ENCODE measurements around the gene PLOD2. TPM values are rescaled to one million over a fixed set of nuclear protein-coding genes. Genes with fewer than 3 reads are reported as not detected.

The PLOD2 gene
- 29.3 TPM for polyA plus RNA-seq (2013, experiment 1 of 2)
- polyA plus RNA-seq (2013, experiment 2 of 2) = 28.9 TPM

- H3K27ac ChIP-seq (ENCODE audit: low read depth, low read length) = peak within 1 kb of the TSS; percentile 90
- no CpG with 5 or more reads among the region's 74 CpGs for WGBS (ENCODE audit: extremely low coverage, insufficient coverage, low lambda C conversion rate)
- peak; percentile 90 for DNase-seq
Observed at GRCh38 chr3:146160964-146161662, at the start of gene PLOD2. Gene PLOD2, minus strand, starts transcription at chr3:146161184. Its CDS starts 195 bp downstream, at chr3:146160989.

DNA sequence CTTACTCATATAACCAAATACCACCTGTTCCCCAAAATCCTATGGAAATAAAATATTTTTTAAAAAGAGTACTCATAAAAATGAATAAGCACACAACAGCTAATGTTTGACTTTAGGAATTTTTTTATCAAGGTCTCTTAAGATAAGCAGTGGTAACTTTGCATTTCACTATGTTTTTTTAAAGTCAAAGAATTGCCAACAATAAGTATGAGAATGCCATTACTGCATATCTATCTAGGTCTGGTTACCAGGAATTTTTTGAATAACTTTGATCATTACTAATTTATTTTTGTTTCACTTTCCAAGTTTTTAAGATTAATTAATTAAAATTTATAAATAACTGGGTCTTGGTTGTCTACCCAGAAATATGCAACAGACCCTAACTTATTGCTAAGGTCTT lies 48.4 kb upstream of the PLOD2 start:
- no peaks in the 10 kb centered on the region for H3K79me1 ChIP-seq (ENCODE audit: low read length)
- H3K36me3 ChIP-seq (ENCODE audit: control insufficient read depth, insufficient read depth, low read length) = peaks cover 2% of the 10 kb centered on the region
- H2BK15ac ChIP-seq (replicated peaks; ENCODE audit: low read depth) = no peak overlapping the region
- no peak overlapping the region for H3K4me2 ChIP-seq (ENCODE audit: low read length)
- H3K4me3 ChIP-seq (ENCODE audit: low read length) = no peak overlapping the region
- no peak overlapping the region for H3K4ac ChIP-seq (ENCODE audit: low read depth, low read length)
- DNase-seq = no peak
- no peak overlapping the region for H3K9ac ChIP-seq (ENCODE audit: low read length)
- H4K8ac ChIP-seq (ENCODE audit: low read depth, low read length) = no peak overlapping the region
- H3K79me2 ChIP-seq (ENCODE audit: control insufficient read depth, insufficient read depth, low read length) = no peaks in the 10 kb centered on the region
- no peak overlapping the region for H2AK5ac ChIP-seq (ENCODE audit: low read length)
- no peak overlapping the region for H2BK120ac ChIP-seq (ENCODE audit: low read depth, low read length)
- no peak overlapping the region for H2BK5ac ChIP-seq (ENCODE audit: low read length)
- H3K56ac ChIP-seq (ENCODE audit: low read length) = no peak overlapping the region
- H3K27ac ChIP-seq (ENCODE audit: low read depth, low read length) = no peak overlapping the region
- H3K27me3 ChIP-seq (ENCODE audit: insufficient read depth, low read length, poor library complexity) = no peaks in the 10 kb centered on the region
- H3K23ac ChIP-seq (ENCODE audit: low read length) = no peak overlapping the region
- H4K5ac ChIP-seq (ENCODE audit: low read length) = no peak overlapping the region
- no peaks in the 10 kb centered on the region for H3K4me1 ChIP-seq (ENCODE audit: control insufficient read depth, low read depth, low read length)
- no peak overlapping the region for H3K18ac ChIP-seq (ENCODE audit: low read length)

More at GRCh38 chr3:146160964-146161662, at the start of gene PLOD2:
- peak within 1 kb of the TSS; percentile 61 for H3K4me3 ChIP-seq (ENCODE audit: low read length)
- H3K36me3 ChIP-seq (ENCODE audit: control insufficient read depth, insufficient read depth, low read length) = no peaks in the 10 kb centered on the region
- H3K4me2 ChIP-seq (ENCODE audit: low read length) = peak within 1 kb of the TSS; percentile 66
- no peak within 1 kb of the TSS for H2AK5ac ChIP-seq (ENCODE audit: low read length)
- H3K18ac ChIP-seq (ENCODE audit: low read length) = peak within 1 kb of the TSS; percentile 72
- no peak within 1 kb of the TSS for H4K8ac ChIP-seq (ENCODE audit: low read depth, low read length)
- H3K56ac ChIP-seq (ENCODE audit: low read length) = peak within 1 kb of the TSS; percentile 78
- H3K79me1 ChIP-seq (ENCODE audit: low read length) = peaks cover under 1% of the 10 kb centered on the region
- peak within 1 kb of the TSS; percentile 20 for H2BK5ac ChIP-seq (ENCODE audit: low read length)
- no peaks in the 10 kb centered on the region for H3K27me3 ChIP-seq (ENCODE audit: insufficient read depth, low read length, poor library complexity)
- H2BK120ac ChIP-seq (ENCODE audit: low read depth, low read length) = peak within 1 kb of the TSS; percentile 66
- H3K79me2 ChIP-seq (ENCODE audit: control insufficient read depth, insufficient read depth, low read length) = peaks cover 23% of the 10 kb centered on the region
- peak within 1 kb of the TSS; percentile 83 for H3K9ac ChIP-seq (ENCODE audit: low read length)
- peaks cover 2% of the 10 kb centered on the region for H3K4me1 ChIP-seq (ENCODE audit: control insufficient read depth, low read depth, low read length)
- peak within 1 kb of the TSS; percentile 28 for H3K4ac ChIP-seq (ENCODE audit: low read depth, low read length)
- no peak within 1 kb of the TSS for H4K5ac ChIP-seq (ENCODE audit: low read length)
- H3K23ac ChIP-seq (ENCODE audit: low read length) = no peak within 1 kb of the TSS
- H2BK15ac ChIP-seq (replicated peaks; ENCODE audit: low read depth) = no peak within 1 kb of the TSS

GRCh38 chr3:146203776-146204175 lies 42.8 kb upstream of the PLOD2 start:
- H3K79me2 ChIP-seq (ENCODE audit: control insufficient read depth, insufficient read depth, low read length) = no peaks in the 10 kb centered on the region
- no peak overlapping the region for H3K4me2 ChIP-seq (ENCODE audit: low read length)
- H3K4ac ChIP-seq (ENCODE audit: low read depth, low read length) = no peak overlapping the region
- no peak overlapping the region for H3K27ac ChIP-seq (ENCODE audit: low read depth, low read length)
- no peak overlapping the region for H3K56ac ChIP-seq (ENCODE audit: low read length)
- no peak overlapping the region for H2AK5ac ChIP-seq (ENCODE audit: low read length)
- H2BK5ac ChIP-seq (ENCODE audit: low read length) = no peak overlapping the region
- no peak overlapping the region for H4K8ac ChIP-seq (ENCODE audit: low read depth, low read length)
- H3K27me3 ChIP-seq (ENCODE audit: insufficient read depth, low read length, poor library complexity) = no peaks in the 10 kb centered on the region
- no peak overlapping the region for H3K23ac ChIP-seq (ENCODE audit: low read length)
- no peaks in the 10 kb centered on the region for H3K79me1 ChIP-seq (ENCODE audit: low read length)
- no peaks in the 10 kb centered on the region for H3K4me1 ChIP-seq (ENCODE audit: control insufficient read depth, low read depth, low read length)
- H3K9ac ChIP-seq (ENCODE audit: low read length) = no peak overlapping the region
- H2BK15ac ChIP-seq (replicated peaks; ENCODE audit: low read depth) = no peak overlapping the region
- no peak for DNase-seq
- H3K36me3 ChIP-seq (ENCODE audit: control insufficient read depth, insufficient read depth, low read length) = peaks cover 2% of the 10 kb centered on the region
- no peak overlapping the region for H3K4me3 ChIP-seq (ENCODE audit: low read length)
- H2BK120ac ChIP-seq (ENCODE audit: low read depth, low read length) = no peak overlapping the region
- no peak overlapping the region for H4K5ac ChIP-seq (ENCODE audit: low read length)
- H3K18ac ChIP-seq (ENCODE audit: low read length) = no peak overlapping the region

- Histone ChIP-seq H2BK5ac (ENCODE audit: low read length) (no peak overlapping the region), H3K79me1 (ENCODE audit: low read length) (no peaks in the 10 kb centered on the region), H2BK15ac (replicated peaks; ENCODE audit: low read depth) (no peak overlapping the region), H3K18ac (ENCODE audit: low read length) (no peak overlapping the region), H3K56ac (ENCODE audit: low read length) (no peak overlapping the region), H3K79me2 (ENCODE audit: control insufficient read depth, insufficient read depth, low read length) (no peaks in the 10 kb centered on the region), H3K36me3 (ENCODE audit: control insufficient read depth, insufficient read depth, low read length) (no peaks in the 10 kb centered on the region), H3K23ac (ENCODE audit: low read length) (no peak overlapping the region), H3K4ac (ENCODE audit: low read depth, low read length) (no peak overlapping the region), H2BK120ac (ENCODE audit: low read depth, low read length) (no peak overlapping the region), H3K4me1 (ENCODE audit: control insufficient read depth, low read depth, low read length) (no peaks in the 10 kb centered on the region), H4K5ac (ENCODE audit: low read length) (no peak overlapping the region), H2AK5ac (ENCODE audit: low read length) (no peak overlapping the region), H3K27me3 (ENCODE audit: insufficient read depth, low read length, poor library complexity) (no peaks in the 10 kb centered on the region), H3K4me2 (ENCODE audit: low read length) (no peak overlapping the region), H3K27ac (ENCODE audit: low read depth, low read length) (no peak overlapping the region), H3K4me3 (ENCODE audit: low read length) (no peak overlapping the region), H3K9ac (ENCODE audit: low read length) (no peak overlapping the region), H4K8ac (ENCODE audit: low read depth, low read length) (no peak overlapping the region)
- DNase-seq = no peak
- no CpG with 5 or more reads among the region's 2 CpGs for WGBS (ENCODE audit: extremely low coverage, insufficient coverage, low lambda C conversion rate)
Observed at GRCh38 chr3:146200461-146201220, 39.7 kb upstream of the PLOD2 start.

DNA sequence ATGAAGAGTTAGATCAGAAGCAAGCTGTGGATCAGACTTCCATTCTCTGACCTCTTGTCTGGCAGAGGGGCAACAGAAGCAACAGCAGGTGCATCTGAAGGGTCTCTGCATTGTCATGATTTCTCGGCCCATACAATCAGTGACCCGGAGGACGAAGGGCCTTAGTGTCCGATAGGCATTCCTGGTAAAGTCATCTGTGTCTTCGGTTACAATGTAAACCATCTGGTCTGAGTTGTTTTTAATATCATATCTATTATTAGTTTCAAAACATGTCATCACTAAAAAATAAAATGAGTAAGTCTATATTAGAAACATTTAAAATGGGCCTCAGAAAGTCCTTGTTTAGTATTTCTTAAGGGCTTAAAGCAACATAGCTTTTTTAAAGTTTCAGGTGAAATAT lies 38.8 kb upstream of the PLOD2 start:
- DNase-seq = no peak
- no peak overlapping the region for H3K23ac ChIP-seq (ENCODE audit: low read length)
- H3K4me2 ChIP-seq (ENCODE audit: low read length) = no peak overlapping the region
- no peak overlapping the region for H3K27ac ChIP-seq (ENCODE audit: low read depth, low read length)
- WGBS (ENCODE audit: extremely low coverage, insufficient coverage, low lambda C conversion rate) = no CpG with 5 or more reads among the region's 5 CpGs
- no peak overlapping the region for H2BK120ac ChIP-seq (ENCODE audit: low read depth, low read length)
- H3K9ac ChIP-seq (ENCODE audit: low read length) = no peak overlapping the region
- H2AK5ac ChIP-seq (ENCODE audit: low read length) = no peak overlapping the region
- no peak overlapping the region for H3K4me3 ChIP-seq (ENCODE audit: low read length)
- H3K18ac ChIP-seq (ENCODE audit: low read length) = no peak overlapping the region
- H2BK5ac ChIP-seq (ENCODE audit: low read length) = no peak overlapping the region
- no peak overlapping the region for H3K56ac ChIP-seq (ENCODE audit: low read length)
- H2BK15ac ChIP-seq (replicated peaks; ENCODE audit: low read depth) = no peak overlapping the region
- H3K36me3 ChIP-seq (ENCODE audit: control insufficient read depth, insufficient read depth, low read length) = no peaks in the 10 kb centered on the region
- H3K27me3 ChIP-seq (ENCODE audit: insufficient read depth, low read length, poor library complexity) = no peaks in the 10 kb centered on the region
- no peak overlapping the region for H3K4ac ChIP-seq (ENCODE audit: low read depth, low read length)
- H4K8ac ChIP-seq (ENCODE audit: low read depth, low read length) = no peak overlapping the region
- H3K79me2 ChIP-seq (ENCODE audit: control insufficient read depth, insufficient read depth, low read length) = no peaks in the 10 kb centered on the region
- H3K79me1 ChIP-seq (ENCODE audit: low read length) = no peaks in the 10 kb centered on the region
- H4K5ac ChIP-seq (ENCODE audit: low read length) = no peak overlapping the region
- H3K4me1 ChIP-seq (ENCODE audit: control insufficient read depth, low read depth, low read length) = no peaks in the 10 kb centered on the region
